HepG2 (cell line): ENCODE results near the gene RPL39. TPM values are rescaled to one million over a fixed set of nuclear protein-coding genes. Genes with fewer than 3 reads are reported as not detected.

Source experiments
- AGO1 ChIP-seq: fragments of 200-400 bp; formaldehyde crosslinking; IDR thresholded peaks from 2 replicates; pipeline ENCODE4 v1.6.1; 2017; ENCODE audit warnings: mild to moderate bottlenecking, low read depth, low read length, moderate library complexity; ENCODE audit not compliant: poor library complexity, severe bottlenecking
- BORCS8-MEF2B ChIP-seq: sonication (generic); formaldehyde crosslinking; IDR thresholded peaks from 2 replicates; pipeline ENCODE4 v1.8.0; 2022; ENCODE audit warnings: mild to moderate bottlenecking, missing genetic modification reagents
- CBX5 ChIP-seq: sonication (generic); formaldehyde crosslinking; IDR thresholded peaks from 2 replicates; pipeline ENCODE4 v1.4.0; 2020; ENCODE audit warnings: missing genetic modification reagents, borderline replicate concordance
- CHCHD3 ChIP-seq: sonication (generic); formaldehyde crosslinking; IDR thresholded peaks from 2 replicates; pipeline ENCODE4 v1.8.0; 2022; ENCODE audit warnings: mild to moderate bottlenecking, missing genetic modification reagents, moderate library complexity
- DMAP1 ChIP-seq: IDR thresholded peaks from 2 replicates; pipeline ENCODE4 v1.6.1; 2016
- EP300 ChIP-seq, 3 experiments: sonication (generic) in 1 of 3; formaldehyde crosslinking in 1 of 3; IDR thresholded peaks; 2 replicates each; pipeline versions ENCODE4 v1.5.1 to v1.6.1; 2011 to 2020; ENCODE audit warnings: low read depth in 2 of 3, low read length in 2 of 3, borderline replicate concordance in 1 of 3, improper control_type of control experiment in 1 of 3, mild to moderate bottlenecking in 1 of 3, missing genetic modification reagents in 1 of 3, moderate library complexity in 1 of 3
- FOXJ3 ChIP-seq: sonication (generic); formaldehyde crosslinking; IDR thresholded peaks from 2 replicates; pipeline ENCODE4 v1.4.0; 2020; ENCODE audit warnings: missing genetic modification reagents, mild to moderate bottlenecking, borderline replicate concordance
- GLMP ChIP-seq: sonication (generic); formaldehyde crosslinking; IDR thresholded peaks from 2 replicates; pipeline ENCODE4 v1.9.0; 2021; ENCODE audit warnings: missing genetic modification reagents, mild to moderate bottlenecking, borderline replicate concordance
- HOXA7 ChIP-seq: sonication (generic); formaldehyde crosslinking; IDR thresholded peaks from 2 replicates; pipeline ENCODE4 v1.8.1; 2022; ENCODE audit warnings: mild to moderate bottlenecking, missing genetic modification reagents, moderate library complexity
- KDM3A ChIP-seq: IDR thresholded peaks from 2 replicates; pipeline ENCODE4 v1.6.1; 2018; ENCODE audit warnings: low read depth, missing compliant biosample characterization
- KDM4B ChIP-seq: sonication (generic); formaldehyde crosslinking; IDR thresholded peaks from 2 replicates; pipeline ENCODE4 v1.4.0; 2020; ENCODE audit warnings: missing genetic modification reagents
- MNT ChIP-seq: fragments of 450-650 bp; IDR thresholded peaks from 2 replicates; pipeline ENCODE4 v1.6.1; 2016
- NCOA5 ChIP-seq: sonication (generic); formaldehyde crosslinking; IDR thresholded peaks from 2 replicates; pipeline ENCODE4 v1.4.0; 2020; ENCODE audit warnings: missing genetic modification reagents
- NFYC ChIP-seq: IDR thresholded peaks from 2 replicates; pipeline ENCODE4 v1.6.1; 2016; ENCODE audit warnings: missing genetic modification reagents, missing compliant biosample characterization
- ONECUT2 ChIP-seq: sonication (generic); formaldehyde crosslinking; IDR thresholded peaks from 2 replicates; pipeline ENCODE4 v1.4.0; 2020; ENCODE audit warnings: missing genetic modification reagents
- PHB2 ChIP-seq: fragments of 450-650 bp; IDR thresholded peaks from 2 replicates; pipeline ENCODE4 v1.6.1; 2018; ENCODE audit not compliant: partially characterized antibody
- RFX5 ChIP-seq: IDR thresholded peaks from 2 replicates; pipeline ENCODE4 v1.6.1; 2011; ENCODE audit warnings: low read depth, low read length, improper control_type of control experiment
- SALL2 ChIP-seq: sonication (generic); formaldehyde crosslinking; IDR thresholded peaks from 2 replicates; pipeline ENCODE4 v1.8.1; 2023; ENCODE audit warnings: mild to moderate bottlenecking, missing genetic modification reagents, inconsistent platforms
- SMC3 ChIP-seq: IDR thresholded peaks from 2 replicates; pipeline ENCODE4 v1.6.1; 2011; ENCODE audit warnings: low read length, improper control_type of control experiment
- SYNCRIP ChIP-seq: fragments of 200-400 bp; formaldehyde crosslinking; IDR thresholded peaks from 2 replicates; pipeline ENCODE4 v1.6.1; 2018; ENCODE audit warnings: mild to moderate bottlenecking, low read depth, low read length; ENCODE audit not compliant: insufficient read depth
- TFE3 ChIP-seq: IDR thresholded peaks from 2 replicates; pipeline ENCODE4 v1.6.1; 2016
- ZEB1 ChIP-seq: IDR thresholded peaks from 2 replicates; pipeline ENCODE4 v1.6.1; 2012; ENCODE audit warnings: mild to moderate bottlenecking, low read depth, inconsistent platforms; ENCODE audit not compliant: insufficient replicate concordance
- ZFP62 ChIP-seq: sonication (generic); formaldehyde crosslinking; IDR thresholded peaks from 2 replicates; pipeline ENCODE4 v1.4.0; 2020; ENCODE audit warnings: missing genetic modification reagents
- ZNF225 ChIP-seq: sonication (generic); formaldehyde crosslinking; IDR thresholded peaks from 2 replicates; pipeline ENCODE4 v1.4.0; 2020; ENCODE audit warnings: mild to moderate bottlenecking, missing genetic modification reagents
- ZNF362 ChIP-seq: sonication (generic); formaldehyde crosslinking; IDR thresholded peaks from 2 replicates; pipeline ENCODE4 v1.4.0; 2020; ENCODE audit warnings: missing genetic modification reagents, mild to moderate bottlenecking, borderline replicate concordance
- ZNF577 ChIP-seq: sonication (generic); formaldehyde crosslinking; IDR thresholded peaks from 2 replicates; pipeline ENCODE4 v1.4.0; 2020; ENCODE audit warnings: mild to moderate bottlenecking, low read depth, missing genetic modification reagents, borderline replicate concordance
- polyA plus RNA-seq, 8 experiments: library from polyadenylated mRNA; depleted of rRNA in 3 of 8; stranded (reverse) in 7 of 8; unstranded in 1 of 8; fragments of >200 nt; fragmentation: Illumina TruSeq in 4 of 8; extraction: Trizol in 4 of 8; gene quantifications; 2 replicates each; pipeline versions ENCODE4 v1.2.1 to v1.2.3, GENCODE V29; 2011 to 2016; ENCODE audit warnings: low read depth in 4 of 8, missing spikeins in 1 of 8, mixed read lengths in 1 of 8; ENCODE audit not compliant: insufficient read depth in 1 of 8
- total RNA-seq, 5 experiments: library from RNA; depleted of rRNA; stranded (reverse); fragments of >200 nt; fragmentation: Illumina TruSeq; extraction: Trizol; gene quantifications; 2 replicates each; pipeline ENCODE4 v1.2.3, GENCODE V29; 2016; ENCODE audit warnings: low read depth in 1 of 5

RPL39 gene
- total and polyA plus RNA-seq, 2 of the 13 experiments (the other 11 are each of a cell fraction or from before 2014, with no cell fraction given): 2,312 to 3,547 TPM

GRCh38 chrX:119791437-119792231 is at the start of gene RPL39 (continued):
- TF ChIP-seq NFYC (CRISPR knock-in tag) (no peak), SALL2 (CRISPR knock-in tag) (no peak), SMC3 (no peak), EP300 (IDR thresholded peaks at IDR 0.05; ENCODE audit: low read depth in 2 of 2, low read length in 2 of 2) (no peak), EP300 (CRISPR knock-in tag; IDR thresholded peaks at IDR 0.05; ENCODE audit: borderline replicate concordance) (no peak), AGO1 (no peak), SYNCRIP (no peak), GLMP (CRISPR knock-in tag) (no peak), NCOA5 (CRISPR knock-in tag) (no peak), KDM3A (CRISPR knock-in tag) (no peak), DMAP1 (CRISPR knock-in tag) (peak; percentile 81), ZNF225 (CRISPR knock-in tag) (no peak), FOXJ3 (CRISPR knock-in tag) (no peak), ZFP62 (CRISPR knock-in tag) (no peak), KDM4B (CRISPR knock-in tag) (no peak), CBX5 (no peak), ZNF577 (CRISPR knock-in tag) (no peak), BORCS8-MEF2B (CRISPR knock-in tag) (peak; percentile 49; the same call in 1 of the 2 replicates), CHCHD3 (CRISPR knock-in tag) (no peak), MNT (no peak), TFE3 (CRISPR knock-in tag) (no peak), ZEB1 (no peak), ONECUT2 (CRISPR knock-in tag) (no peak), PHB2 (no peak), RFX5 (no peak), HOXA7 (no peak), ZNF362 (CRISPR knock-in tag) (no peak)
